Osteocyte (in vitro differentiated cells): ENCODE data around the gene KDM5A. TPM values are rescaled to one million over a fixed set of nuclear protein-coding genes. Genes with fewer than 3 reads are reported as not detected.

ENCODE experiments used
- DNase-seq: peaks from one replicate; pipeline ENCODE4 v3.0.0; 2021; ENCODE audit warnings: mixed read lengths; ENCODE audit not compliant: unreplicated experiment; ENCODE audit errors: extremely low spot score
- H3K27ac Mint-ChIP-seq: one replicate; pipeline ENCODE4 v1.8.0; 2021; ENCODE audit warnings: mild to moderate bottlenecking, mixed read lengths; ENCODE audit not compliant: unreplicated experiment
- H3K27me3 Mint-ChIP-seq: one replicate; pipeline ENCODE4 v1.8.0; 2021; ENCODE audit warnings: mixed read lengths; ENCODE audit not compliant: unreplicated experiment
- H3K36me3 Mint-ChIP-seq: one replicate; pipeline ENCODE4 v1.8.0; 2021; ENCODE audit warnings: mixed read lengths; ENCODE audit not compliant: unreplicated experiment
- H3K4me1 Mint-ChIP-seq: one replicate; pipeline ENCODE4 v1.8.0; 2021; ENCODE audit warnings: mixed read lengths; ENCODE audit not compliant: unreplicated experiment
- H3K4me3 Mint-ChIP-seq: one replicate; pipeline ENCODE4 v1.8.0; 2021; ENCODE audit warnings: mild to moderate bottlenecking, moderate library complexity, mixed read lengths; ENCODE audit not compliant: unreplicated experiment
- H3K9me3 Mint-ChIP-seq: one replicate; pipeline ENCODE4 v1.8.0; 2021; ENCODE audit warnings: mixed read lengths; ENCODE audit not compliant: unreplicated experiment
- total RNA-seq: library from RNA; stranded (reverse); gene quantifications from 2 replicates; pipeline ENCODE4 v1.2.1, GENCODE V29; 2021
- TF ChIP-seq, protein P1 (sequence below): fragments of 200-600 bp; sonication (generic); IDR thresholded peaks from 2 replicates; pipeline ENCODE4 v1.5.0; 2021; ENCODE audit warnings: antibody characterized with exemption, mild to moderate bottlenecking, moderate library complexity

The KDM5A gene
- total RNA-seq, 1 donor from 2014 or later, result 81.1 TPM

DNA sequence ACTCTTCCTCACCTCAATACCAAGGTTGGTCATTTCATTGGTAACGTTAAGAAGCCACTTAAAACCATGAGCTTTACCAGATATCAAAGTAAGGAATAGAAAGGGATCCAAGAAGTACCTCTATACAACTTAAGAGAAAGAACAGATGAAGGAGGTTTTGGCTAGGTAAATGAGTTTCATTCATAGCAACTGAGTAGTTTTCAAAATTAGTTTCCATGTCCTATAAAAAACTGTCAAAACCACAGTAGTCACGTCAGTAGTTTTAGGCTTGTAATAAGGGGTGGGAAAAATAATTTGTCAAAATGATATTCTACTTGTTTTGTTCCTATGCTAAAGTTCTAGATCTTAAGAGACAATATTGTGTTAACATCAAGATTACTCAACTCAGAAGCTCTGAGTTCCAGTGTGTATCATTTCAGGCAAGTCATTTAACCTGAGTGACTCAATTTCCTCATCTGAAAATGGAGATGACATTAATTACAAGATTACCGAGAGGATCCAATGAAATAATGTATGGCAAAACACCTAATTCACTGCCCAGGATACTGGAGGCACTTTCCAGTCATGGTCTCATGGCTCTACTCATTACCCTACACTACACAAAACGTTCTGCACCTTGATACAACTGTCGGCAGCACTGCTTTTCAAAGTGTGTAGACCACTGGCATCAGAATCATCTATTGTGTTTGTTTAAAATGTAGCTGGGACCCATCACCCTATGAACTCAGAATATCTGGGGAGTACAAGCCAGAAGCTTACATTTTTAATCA lies 102.4 kb downstream of the KDM5A start:
- no peaks in the 10 kb centered on the region for H3K9me3 Mint-ChIP-seq
- H3K27me3 Mint-ChIP-seq, result no peaks in the 10 kb centered on the region
- H3K4me1 Mint-ChIP-seq, result peaks cover 6% of the 10 kb centered on the region
- TF ChIP-seq, protein P1, sequence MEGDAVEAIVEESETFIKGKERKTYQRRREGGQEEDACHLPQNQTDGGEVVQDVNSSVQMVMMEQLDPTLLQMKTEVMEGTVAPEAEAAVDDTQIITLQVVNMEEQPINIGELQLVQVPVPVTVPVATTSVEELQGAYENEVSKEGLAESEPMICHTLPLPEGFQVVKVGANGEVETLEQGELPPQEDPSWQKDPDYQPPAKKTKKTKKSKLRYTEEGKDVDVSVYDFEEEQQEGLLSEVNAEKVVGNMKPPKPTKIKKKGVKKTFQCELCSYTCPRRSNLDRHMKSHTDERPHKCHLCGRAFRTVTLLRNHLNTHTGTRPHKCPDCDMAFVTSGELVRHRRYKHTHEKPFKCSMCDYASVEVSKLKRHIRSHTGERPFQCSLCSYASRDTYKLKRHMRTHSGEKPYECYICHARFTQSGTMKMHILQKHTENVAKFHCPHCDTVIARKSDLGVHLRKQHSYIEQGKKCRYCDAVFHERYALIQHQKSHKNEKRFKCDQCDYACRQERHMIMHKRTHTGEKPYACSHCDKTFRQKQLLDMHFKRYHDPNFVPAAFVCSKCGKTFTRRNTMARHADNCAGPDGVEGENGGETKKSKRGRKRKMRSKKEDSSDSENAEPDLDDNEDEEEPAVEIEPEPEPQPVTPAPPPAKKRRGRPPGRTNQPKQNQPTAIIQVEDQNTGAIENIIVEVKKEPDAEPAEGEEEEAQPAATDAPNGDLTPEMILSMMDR, result no peak
- no peak overlapping the region for H3K4me3 Mint-ChIP-seq
- DNase-seq, result no peak
- H3K27ac Mint-ChIP-seq, result no peak overlapping the region
- H3K36me3 Mint-ChIP-seq, result peaks cover 57% of the 10 kb centered on the region

GRCh38 chr12:278046-278445 lies 111.1 kb downstream of the KDM5A start:
- Mint-ChIP-seq H3K36me3 (peaks cover 34% of the 10 kb centered on the region), H3K27me3 (no peaks in the 10 kb centered on the region), H3K4me3 (no peak overlapping the region), H3K4me1 (no peaks in the 10 kb centered on the region), H3K9me3 (no peaks in the 10 kb centered on the region), H3K27ac (peak overlapping the region; percentile 42)
- no peak for DNase-seq
- TF ChIP-seq, protein P1, result no peak

GRCh38 chr12:275812-276211 lies 113.3 kb downstream of the KDM5A start:
- Mint-ChIP-seq H3K27me3 (no peaks in the 10 kb centered on the region), H3K4me3 (no peak overlapping the region), H3K36me3 (peaks cover 22% of the 10 kb centered on the region), H3K4me1 (no peaks in the 10 kb centered on the region), H3K27ac (no peak overlapping the region), H3K9me3 (no peaks in the 10 kb centered on the region)
- TF ChIP-seq, protein P1, result no peak
- no peak for DNase-seq

DNA sequence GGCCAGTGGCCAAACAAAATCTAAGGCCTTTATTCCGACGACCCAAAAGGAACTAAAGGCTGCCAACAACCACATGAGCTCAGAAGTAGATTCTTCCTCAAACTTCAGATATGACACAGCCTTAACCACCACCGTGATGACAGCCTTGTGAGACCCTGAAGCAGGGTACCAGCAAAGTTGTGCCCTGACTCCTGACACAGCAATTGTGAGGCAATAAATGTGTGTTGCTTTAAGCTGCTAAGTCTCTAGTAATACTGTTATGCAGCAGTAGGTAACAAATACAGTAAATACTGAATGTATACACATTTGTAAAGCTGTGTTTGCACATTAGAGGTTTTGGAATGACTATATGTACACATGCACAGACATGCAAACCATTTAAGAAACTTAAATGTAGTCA lies 115.7 kb downstream of the KDM5A start:
- TF ChIP-seq, protein P1, result no peak
- Mint-ChIP-seq H3K36me3 (peaks cover 4% of the 10 kb centered on the region), H3K27ac (no peak overlapping the region), H3K27me3 (no peaks in the 10 kb centered on the region), H3K9me3 (no peaks in the 10 kb centered on the region), H3K4me3 (no peak overlapping the region), H3K4me1 (no peaks in the 10 kb centered on the region)
- DNase-seq, result no peak

DNA sequence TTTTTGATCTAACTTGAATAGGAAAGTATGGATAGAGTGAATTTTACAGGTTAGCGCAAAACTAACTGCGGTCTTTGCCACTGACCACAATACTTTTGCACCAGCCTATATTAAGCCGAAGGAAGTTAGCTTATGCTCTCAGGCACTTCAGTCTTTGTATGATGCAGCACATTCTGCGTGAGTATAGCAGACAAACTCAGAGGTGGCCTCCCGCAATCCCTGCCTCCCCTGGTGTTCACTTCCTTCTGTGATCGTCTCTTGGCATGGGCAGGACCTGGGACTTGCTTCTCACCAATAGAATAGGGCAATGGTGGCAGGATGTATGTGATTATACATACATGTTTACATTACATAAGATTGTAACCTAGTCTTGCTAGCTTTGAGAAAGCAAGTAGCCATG lies 116.2 kb downstream of the KDM5A start:
- Mint-ChIP-seq H3K4me3 (no peak overlapping the region), H3K27ac (no peak overlapping the region), H3K9me3 (no peaks in the 10 kb centered on the region), H3K4me1 (no peaks in the 10 kb centered on the region), H3K27me3 (no peaks in the 10 kb centered on the region), H3K36me3 (peaks cover 3% of the 10 kb centered on the region)
- DNase-seq, result no peak
- TF ChIP-seq, protein P1, result no peak
